GM12891 (cell line): Measurements from ENCODE around the gene TWSG1.

ENCODE experiments used
- POLR2AphosphoS5 ChIP-seq: IDR thresholded peaks from 2 replicates; pipeline ENCODE4 v1.6.1; 2011; ENCODE audit warnings: low read depth, low read length, control low read depth
- TAF1 ChIP-seq: IDR thresholded peaks from 2 replicates; pipeline ENCODE4 v1.6.1; 2011; ENCODE audit warnings: low read depth, low read length, control low read depth

DNA sequence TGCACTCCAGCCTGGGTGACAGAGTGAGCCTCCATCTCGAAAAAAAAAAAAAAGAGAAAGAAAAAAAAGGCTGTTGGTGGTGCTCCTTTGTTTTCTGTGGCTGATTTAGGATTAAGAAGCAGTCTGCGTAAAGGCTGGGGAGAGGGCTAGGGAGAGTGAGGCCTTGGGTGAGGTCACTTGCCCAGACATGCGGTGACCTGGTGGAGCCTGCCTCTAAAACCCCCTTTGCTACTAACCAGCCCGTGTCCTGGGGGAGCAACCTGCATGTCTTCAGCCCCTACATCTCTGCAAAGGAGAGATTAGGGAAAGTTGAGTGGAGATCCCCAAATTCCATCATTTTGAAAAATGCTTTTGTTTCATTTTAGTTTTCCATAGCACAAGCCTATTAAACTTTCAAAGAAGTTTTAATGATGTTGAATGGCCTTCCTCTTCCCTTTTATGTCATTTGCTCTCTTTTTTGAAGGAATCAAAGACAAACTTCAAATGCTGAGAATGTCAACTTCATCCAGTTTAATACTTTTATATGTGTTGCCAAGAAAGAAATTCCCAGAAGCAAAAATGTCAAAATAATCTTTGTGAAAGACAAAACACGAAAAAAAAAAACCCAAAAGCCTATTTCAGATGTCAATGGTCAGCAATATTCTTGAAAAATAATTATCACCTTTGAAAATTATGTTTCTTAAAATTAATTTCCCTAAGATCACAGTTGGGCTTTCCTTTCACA, 101.8 kb downstream of the TWSG1 start:
- TF ChIP-seq POLR2AphosphoS5 (no peak), TAF1 (no peak)
